ENCODE data around the gene GAPDH. TPM values are rescaled to one million over a fixed set of nuclear protein-coding genes. Genes with fewer than 3 reads are reported as not detected.
"Not testable (repeated sequence)": the region's sequence is repeated elsewhere in the genome, so short reads cannot be mapped to it uniquely, and the experiment has no call there.

Gene GAPDH
- total RNA-seq, 6 experiments from 2014 or later: 6,263 to 7,539 (median 6,900) TPM

DNA sequence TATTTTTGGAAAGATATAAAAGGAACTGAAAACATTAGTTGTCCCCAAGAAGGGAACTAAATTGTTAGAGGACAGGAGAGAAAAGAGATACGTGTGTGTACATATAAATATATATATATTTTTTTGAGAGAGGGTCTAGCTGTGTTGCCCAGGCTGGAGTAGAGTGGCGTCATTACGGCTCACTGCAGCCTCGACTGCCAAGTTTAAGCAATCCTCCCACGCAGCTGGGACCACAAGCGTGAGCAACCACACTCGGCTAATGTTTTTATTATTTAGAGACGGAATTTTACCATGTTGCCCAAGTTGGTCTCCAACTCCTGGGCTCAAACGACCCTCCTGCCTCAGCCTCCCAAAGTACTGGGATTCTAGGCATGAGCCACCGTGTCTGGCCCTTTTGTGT, 50.0 kb downstream of the GAPDH start:
- no peak for DNase-seq

DNA sequence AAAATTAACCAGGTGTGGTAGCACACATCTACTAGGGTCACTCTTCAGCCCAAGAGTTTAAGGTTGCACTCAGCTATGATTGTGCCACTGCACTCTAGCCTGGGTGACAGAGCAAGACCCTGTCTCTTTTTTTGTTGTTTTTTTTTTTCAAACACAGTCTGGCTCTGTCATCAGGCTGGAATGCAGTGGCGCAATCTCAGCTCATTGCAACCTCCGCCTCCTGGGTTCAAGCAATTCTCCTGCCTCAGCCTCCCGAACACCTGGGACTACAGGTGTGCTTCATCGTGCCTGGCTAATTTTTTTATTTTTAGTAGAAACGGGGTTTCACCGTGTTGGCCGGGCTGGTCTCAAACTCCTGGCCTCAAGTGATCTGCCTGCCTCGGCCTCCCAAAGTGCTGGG, 52.3 kb downstream of the GAPDH start:
- H3K4me3 Mint-ChIP-seq; H3K27me3 Mint-ChIP-seq (ENCODE audit: insufficient read depth); H3K9me3 Mint-ChIP-seq; DNase-seq: not testable (repeated sequence)
- Mint-ChIP-seq H3K4me1 (ENCODE audit: low read depth) (peaks cover 14% of the 10 kb centered on the region), H3K27ac (peak overlapping the region; percentile 21; the same call in 1 of the 2 replicates), H3K36me3 (ENCODE audit: low read depth) (peaks cover 33% of the 10 kb centered on the region)

More for the DNA sequence above, 50.0 kb downstream of the GAPDH start:
- Mint-ChIP-seq H3K27me3 (ENCODE audit: insufficient read depth) (no peaks in the 10 kb centered on the region; the same call in 1 of the 2 replicates), H3K36me3 (ENCODE audit: low read depth) (peaks cover 33% of the 10 kb centered on the region), H3K4me1 (ENCODE audit: low read depth) (peaks cover 14% of the 10 kb centered on the region), H3K9me3 (no peaks in the 10 kb centered on the region), H3K4me3 (no peak overlapping the region), H3K27ac (no peak overlapping the region)
- TF ChIP-seq, protein P1, sequence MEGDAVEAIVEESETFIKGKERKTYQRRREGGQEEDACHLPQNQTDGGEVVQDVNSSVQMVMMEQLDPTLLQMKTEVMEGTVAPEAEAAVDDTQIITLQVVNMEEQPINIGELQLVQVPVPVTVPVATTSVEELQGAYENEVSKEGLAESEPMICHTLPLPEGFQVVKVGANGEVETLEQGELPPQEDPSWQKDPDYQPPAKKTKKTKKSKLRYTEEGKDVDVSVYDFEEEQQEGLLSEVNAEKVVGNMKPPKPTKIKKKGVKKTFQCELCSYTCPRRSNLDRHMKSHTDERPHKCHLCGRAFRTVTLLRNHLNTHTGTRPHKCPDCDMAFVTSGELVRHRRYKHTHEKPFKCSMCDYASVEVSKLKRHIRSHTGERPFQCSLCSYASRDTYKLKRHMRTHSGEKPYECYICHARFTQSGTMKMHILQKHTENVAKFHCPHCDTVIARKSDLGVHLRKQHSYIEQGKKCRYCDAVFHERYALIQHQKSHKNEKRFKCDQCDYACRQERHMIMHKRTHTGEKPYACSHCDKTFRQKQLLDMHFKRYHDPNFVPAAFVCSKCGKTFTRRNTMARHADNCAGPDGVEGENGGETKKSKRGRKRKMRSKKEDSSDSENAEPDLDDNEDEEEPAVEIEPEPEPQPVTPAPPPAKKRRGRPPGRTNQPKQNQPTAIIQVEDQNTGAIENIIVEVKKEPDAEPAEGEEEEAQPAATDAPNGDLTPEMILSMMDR (IDR thresholded peaks at IDR 0.05): no peak

Other genes with a start within 250 kb of the GAPDH start
- not detected for gene PLEKHG6, start 223.8 kb upstream of the GAPDH start, total RNA-seq (2021; fragmentation: NEBNext Ultra II Directional; extraction: Animal tissue kit (Norgen Biotek cat#: 25700))
- gene TNFRSF1A, start 192.4 kb upstream of the GAPDH start, total RNA-seq (2021; fragmentation: NEBNext Ultra II Directional; extraction: Animal tissue kit (Norgen Biotek cat#: 25700)): 100 to 1,000 TPM; 105 to 122 (median 112) TPM
- under 1 TPM in 1 of 6 experiments, not detected in 5; 0.18 TPM for gene SCNN1A, start 159.0 kb upstream of the GAPDH start, total RNA-seq (2021; fragmentation: NEBNext Ultra II Directional; extraction: Animal tissue kit (Norgen Biotek cat#: 25700))
- gene LTBR, start 150.4 kb upstream of the GAPDH start, total RNA-seq (2021; fragmentation: NEBNext Ultra II Directional; extraction: Animal tissue kit (Norgen Biotek cat#: 25700)): 100 to 1,000 TPM in 3 of 6 experiments, 10 to 100 TPM in 3; 91.5 to 124 (median 106) TPM
- gene CD27, start 89.6 kb upstream of the GAPDH start, total RNA-seq (2021; fragmentation: NEBNext Ultra II Directional; extraction: Animal tissue kit (Norgen Biotek cat#: 25700)): under 1 TPM in 2 of 6 experiments, not detected in 4; 0.19 to 0.28 TPM
- 1 to 10 TPM; 4.3 to 8.2 (median 6.5) TPM for gene TAPBPL, start 82.5 kb upstream of the GAPDH start, total RNA-seq (2021; fragmentation: NEBNext Ultra II Directional; extraction: Animal tissue kit (Norgen Biotek cat#: 25700))
- gene VAMP1, start 63.8 kb upstream of the GAPDH start, total RNA-seq (2021; fragmentation: NEBNext Ultra II Directional; extraction: Animal tissue kit (Norgen Biotek cat#: 25700)): 10 to 100 TPM in 5 of 6 experiments, 1 to 10 TPM in 1; 8.6 to 13.0 (median 10.8) TPM
- 100 to 1,000 TPM; 227 to 290 (median 257) TPM for gene MRPL51, start 41.3 kb upstream of the GAPDH start, total RNA-seq (2021; fragmentation: NEBNext Ultra II Directional; extraction: Animal tissue kit (Norgen Biotek cat#: 25700))
- 10 to 100 TPM; 42.2 to 75.9 (median 65.4) TPM for gene NCAPD2, start 40.4 kb upstream of the GAPDH start, total RNA-seq (2021; fragmentation: NEBNext Ultra II Directional; extraction: Animal tissue kit (Norgen Biotek cat#: 25700))
- gene IFFO1, start 21.5 kb downstream of the GAPDH start, total RNA-seq (2021; fragmentation: NEBNext Ultra II Directional; extraction: Animal tissue kit (Norgen Biotek cat#: 25700)): 10 to 100 TPM; 25.9 to 35.6 (median 29.2) TPM
- gene NOP2, start 33.8 kb downstream of the GAPDH start, total RNA-seq (2021; fragmentation: NEBNext Ultra II Directional; extraction: Animal tissue kit (Norgen Biotek cat#: 25700)): 10 to 100 TPM; 39.5 to 60.5 (median 42.6) TPM
- 100 to 1,000 TPM; 167 to 193 (median 183) TPM for gene CHD4, start 72.9 kb downstream of the GAPDH start, total RNA-seq (2021; fragmentation: NEBNext Ultra II Directional; extraction: Animal tissue kit (Norgen Biotek cat#: 25700))
- gene LPAR5, start 101.4 kb downstream of the GAPDH start, total RNA-seq (2021; fragmentation: NEBNext Ultra II Directional; extraction: Animal tissue kit (Norgen Biotek cat#: 25700)): not detected
- not detected for gene ACRBP, start 112.9 kb downstream of the GAPDH start, total RNA-seq (2021; fragmentation: NEBNext Ultra II Directional; extraction: Animal tissue kit (Norgen Biotek cat#: 25700))
- gene ING4, start 128.6 kb downstream of the GAPDH start, total RNA-seq (2021; fragmentation: NEBNext Ultra II Directional; extraction: Animal tissue kit (Norgen Biotek cat#: 25700)): 10 to 100 TPM; 19.7 to 26.8 (median 21.7) TPM
- 10 to 100 TPM; 32.8 to 43.9 (median 41.1) TPM for gene ZNF384, start 154.9 kb downstream of the GAPDH start, total RNA-seq (2021; fragmentation: NEBNext Ultra II Directional; extraction: Animal tissue kit (Norgen Biotek cat#: 25700))
- gene PIANP, start 166.3 kb downstream of the GAPDH start, total RNA-seq (2021; fragmentation: NEBNext Ultra II Directional; extraction: Animal tissue kit (Norgen Biotek cat#: 25700)): 1 to 10 TPM; 2.6 to 4.6 (median 3.8) TPM
- 100 to 1,000 TPM; 103 to 122 (median 108) TPM for gene COPS7A, start 189.5 kb downstream of the GAPDH start, total RNA-seq (2021; fragmentation: NEBNext Ultra II Directional; extraction: Animal tissue kit (Norgen Biotek cat#: 25700))
- 100 to 1,000 TPM; 273 to 329 (median 298) TPM for gene MLF2, start 218.6 kb downstream of the GAPDH start, total RNA-seq (2021; fragmentation: NEBNext Ultra II Directional; extraction: Animal tissue kit (Norgen Biotek cat#: 25700))
- gene PTMS, start 231.8 kb downstream of the GAPDH start, total RNA-seq (2021; fragmentation: NEBNext Ultra II Directional; extraction: Animal tissue kit (Norgen Biotek cat#: 25700)): 100 to 1,000 TPM; 423 to 607 (median 561) TPM
- under 1 TPM; 0.15 to 0.64 (median 0.50) TPM for gene LAG3, start 238.0 kb downstream of the GAPDH start, total RNA-seq (2021; fragmentation: NEBNext Ultra II Directional; extraction: Animal tissue kit (Norgen Biotek cat#: 25700))